B cell (primary cell): ENCODE measurements around the gene IL26. TPM values are rescaled to one million over a fixed set of nuclear protein-coding genes. Genes with fewer than 3 reads are reported as not detected.

Experiments
- ATAC-seq: fragments of 200-7000 bp; cut with Tn5 transposase; one replicate; pipeline ENCODE4 v1.10.0; 2021; ENCODE audit warnings: low read depth, mild to moderate bottlenecking, moderate number of reproducible peaks, moderate library complexity
- CTCF ChIA-PET: fragments of 350-600 bp; sonication (Branson Sonifier 250); formaldehyde crosslinking; loops from one replicate; lab custom pipeline; 2021; ENCODE audit warnings: antibody characterized with exemption, inconsistent platforms; lab: Charles Lee
- POLR2A ChIA-PET: fragments of 350-600 bp; sonication (Branson Sonifier 250); formaldehyde crosslinking; loops from one replicate; lab custom pipeline; 2021; ENCODE audit warnings: antibody characterized with exemption; lab: Charles Lee
- DNase-seq: peaks from one replicate; pipeline ENCODE4 v3.0.0; 2013
- H2AFZ ChIP-seq: 2 replicates; pipeline ENCODE4 v1.6.1; 2012; ENCODE audit warnings: mild to moderate bottlenecking, low read depth, low read length; ENCODE audit not compliant: insufficient read depth, poor library complexity, severe bottlenecking
- H3K27ac ChIP-seq, 2 donors: 1 replicate in 1 of 2; 2 replicates in 1 of 2; pipeline ENCODE4 v1.5.1; 2012 to 2013; ENCODE audit warnings: low read length in 2 of 2, mild to moderate bottlenecking in 2 of 2, moderate library complexity in 1 of 2
- H3K27me3 ChIP-seq, 4 experiments: fragments of 200-600 bp in 1 of 4; sonication (generic) in 1 of 4; replicated peaks in 1 of 4; 1 replicate in 2 of 4; 2 replicates in 2 of 4; pipeline versions ENCODE4 v1.6.1 to v1.7.0; 2013 to 2016; ENCODE audit warnings: low read length in 3 of 4, mild to moderate bottlenecking in 2 of 4, mixed read lengths in 1 of 4, moderate library complexity in 1 of 4; ENCODE audit not compliant: insufficient read depth in 4 of 4, control insufficient read depth in 3 of 4; ENCODE audit errors: control extremely low read depth in 1 of 4
- H3K36me3 ChIP-seq, 2 experiments: replicated peaks in 1 of 2; 1 replicate in 1 of 2; 2 replicates in 1 of 2; pipeline versions ENCODE4 v1.6.1 to v1.7.1; 2013; ENCODE audit warnings: low read length in 1 of 2; ENCODE audit not compliant: insufficient read depth in 2 of 2, control insufficient read depth in 1 of 2; ENCODE audit errors: control extremely low read depth in 1 of 2, extremely low read depth in 1 of 2
- H3K4me1 ChIP-seq, 2 donors: fragments of 200-600 bp in 1 of 2; sonication (generic) in 1 of 2; 1 replicate in 1 of 2; 2 replicates in 1 of 2; pipeline versions ENCODE4 v1.5.1 to v1.6.1; 2013 to 2017; ENCODE audit warnings: low read length in 2 of 2; ENCODE audit not compliant: control insufficient read depth in 2 of 2, insufficient read depth in 2 of 2
- H3K4me2 ChIP-seq: replicated peaks from 2 replicates; pipeline ENCODE3; 2012; ENCODE audit warnings: mild to moderate bottlenecking, low read depth, low read length; ENCODE audit not compliant: poor library complexity, severe bottlenecking
- H3K4me3 ChIP-seq, 5 experiments: fragments of 200-600 bp in 1 of 5; sonication (generic) in 1 of 5; 1 replicate in 3 of 5; 2 replicates in 2 of 5; pipeline versions ENCODE4 v1.5.1 to v1.7.0; 2011 to 2016; ENCODE audit warnings: low read length in 4 of 5, mild to moderate bottlenecking in 4 of 5, low read depth in 2 of 5, control low read depth in 1 of 5, moderate library complexity in 1 of 5; ENCODE audit not compliant: insufficient read depth in 1 of 5; ENCODE audit errors: control extremely low read depth in 1 of 5, extremely low read depth in 1 of 5
- H3K79me2 ChIP-seq: fragments of 200-600 bp; sonication (generic); one replicate; pipeline ENCODE4 v1.6.0; 2016; ENCODE audit warnings: low read length; ENCODE audit not compliant: control insufficient read depth, insufficient read depth
- H3K9ac ChIP-seq: fragments of 200-600 bp; sonication (generic); 2 replicates; pipeline ENCODE4 v1.6.1; 2017; ENCODE audit warnings: mild to moderate bottlenecking, low read length, moderate library complexity
- H3K9me3 ChIP-seq, 3 donors: one replicate each; pipeline versions ENCODE4 v1.6.1 to v1.7.1; 2013; ENCODE audit warnings: low read length in 2 of 3; ENCODE audit not compliant: control insufficient read depth in 2 of 3, insufficient read depth in 1 of 3; ENCODE audit errors: control extremely low read depth in 1 of 3
- H4K20me1 ChIP-seq: 2 replicates; pipeline ENCODE4 v1.6.0; 2012; ENCODE audit warnings: mild to moderate bottlenecking, low read length; ENCODE audit not compliant: insufficient read depth, control insufficient read depth, poor library complexity, severe bottlenecking
- H3K27ac Mint-ChIP-seq: one replicate; pipeline ENCODE4 v1.8.0; 2021; ENCODE audit warnings: mixed read lengths
- H3K27me3 Mint-ChIP-seq: one replicate; pipeline ENCODE4 v1.8.0; 2021; ENCODE audit warnings: mixed read lengths
- H3K4me1 Mint-ChIP-seq: one replicate; pipeline ENCODE4 v1.8.0; 2021; ENCODE audit warnings: mixed read lengths
- H3K4me3 Mint-ChIP-seq: one replicate; pipeline ENCODE4 v1.8.0; 2021; ENCODE audit warnings: mixed read lengths
- H3K9me3 Mint-ChIP-seq: one replicate; pipeline ENCODE4 v1.8.0; 2022; ENCODE audit warnings: mixed read lengths; ENCODE audit not compliant: insufficient read depth
- EZH2 ChIP-seq: IDR thresholded peaks from 2 replicates; pipeline ENCODE4 v1.6.1; 2012; ENCODE audit warnings: borderline replicate concordance, low read depth, mild to moderate bottlenecking, moderate library complexity, low read length; ENCODE audit not compliant: insufficient read depth, poor library complexity, severe bottlenecking
- WGBS: methylation state at CpG from one replicate; pipeline ENCODE4 v1.1.5; 2013; ENCODE audit warnings: missing lambda C conversion rate; ENCODE audit not compliant: insufficient coverage; 5-methylcytosine and 5-hydroxymethylcytosine counted together
- intact Hi-C: fragments of 100-400 bp; cut with micrococcal nuclease; formaldehyde crosslinking; loops from one replicate; pipeline ENCODE4 v1.10.0; 2022
- polyA plus RNA-seq: library from polyadenylated mRNA; depleted of rRNA; stranded (reverse); fragments of >200 nt; gene quantifications from 2 replicates; pipeline ENCODE4 v1.2.3, GENCODE V29; 2012
- total RNA-seq, 2 donors: library from RNA; stranded (reverse); fragments of 120-200 nt in 1 of 2; gene quantifications; 1 replicate in 1 of 2; 2 replicates in 1 of 2; pipeline versions ENCODE4 v1.2.3 to v1.2.4, GENCODE V29; 2013 to 2022
- TF ChIP-seq, protein P1 (sequence below): fragments of 200-600 bp; IDR thresholded peaks from one replicate; pipeline ENCODE4 v1.8.0; 2022; ENCODE audit warnings: antibody characterized with exemption, mild to moderate bottlenecking

Gene IL26
- total and polyA plus RNA-seq, 2 donors (not counting 1 experiment from before 2014, with no cell fraction given), result not detected

DNA sequence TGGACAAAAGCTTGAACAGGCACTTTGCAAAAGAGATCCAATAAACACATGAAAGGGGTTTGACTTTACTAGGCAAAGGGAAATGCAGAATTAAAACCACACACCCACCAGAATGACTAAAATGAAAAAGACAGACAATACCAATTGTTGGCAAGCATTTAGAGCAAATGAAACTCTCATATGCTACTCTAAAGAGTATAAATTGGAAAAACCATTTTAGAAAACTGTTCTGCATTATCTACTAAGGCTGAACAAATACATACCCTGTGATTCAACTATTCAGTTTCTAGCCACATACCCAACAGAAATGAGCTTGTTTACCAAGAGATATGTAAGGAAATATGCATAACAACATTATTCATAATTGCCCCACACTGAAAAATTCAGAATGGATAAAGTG lies 36.3 kb upstream of the IL26 start:
- Histone ChIP-seq H3K27ac (no peak overlapping the region), H3K36me3 (no peaks in the 10 kb centered on the region), H2AFZ (no peak overlapping the region), H3K79me2 (no peaks in the 10 kb centered on the region), H3K27me3 (peaks cover 0 to 4% (median 0%) of the 10 kb centered on the region in 4 experiments), H3K4me1 (no peaks in the 10 kb centered on the region), H3K9ac (no peak overlapping the region), H3K9me3 (no peaks in the 10 kb centered on the region), H4K20me1 (no peaks in the 10 kb centered on the region), H3K4me2 (no peak overlapping the region), H3K4me3 (no peak overlapping the region)
- intact Hi-C loops, result no loop called here
- Mint-ChIP-seq H3K4me1 (no peaks in the 10 kb centered on the region), H3K27me3 (peaks cover 16% of the 10 kb centered on the region), H3K4me3 (no peak overlapping the region), H3K27ac (no peak overlapping the region), H3K9me3 (no peaks in the 10 kb centered on the region)
- CTCF ChIA-PET, result interaction anchor here (0.8 to 1.7 kb wide), 2 partner anchors 33 to 39 kb away, joined by 3 to 10 read pairs; no protein-coding TSS in a partner anchor
- POLR2A ChIA-PET, result no interaction called here
- no peak for TF ChIP-seq EZH2
- TF ChIP-seq, protein P1, sequence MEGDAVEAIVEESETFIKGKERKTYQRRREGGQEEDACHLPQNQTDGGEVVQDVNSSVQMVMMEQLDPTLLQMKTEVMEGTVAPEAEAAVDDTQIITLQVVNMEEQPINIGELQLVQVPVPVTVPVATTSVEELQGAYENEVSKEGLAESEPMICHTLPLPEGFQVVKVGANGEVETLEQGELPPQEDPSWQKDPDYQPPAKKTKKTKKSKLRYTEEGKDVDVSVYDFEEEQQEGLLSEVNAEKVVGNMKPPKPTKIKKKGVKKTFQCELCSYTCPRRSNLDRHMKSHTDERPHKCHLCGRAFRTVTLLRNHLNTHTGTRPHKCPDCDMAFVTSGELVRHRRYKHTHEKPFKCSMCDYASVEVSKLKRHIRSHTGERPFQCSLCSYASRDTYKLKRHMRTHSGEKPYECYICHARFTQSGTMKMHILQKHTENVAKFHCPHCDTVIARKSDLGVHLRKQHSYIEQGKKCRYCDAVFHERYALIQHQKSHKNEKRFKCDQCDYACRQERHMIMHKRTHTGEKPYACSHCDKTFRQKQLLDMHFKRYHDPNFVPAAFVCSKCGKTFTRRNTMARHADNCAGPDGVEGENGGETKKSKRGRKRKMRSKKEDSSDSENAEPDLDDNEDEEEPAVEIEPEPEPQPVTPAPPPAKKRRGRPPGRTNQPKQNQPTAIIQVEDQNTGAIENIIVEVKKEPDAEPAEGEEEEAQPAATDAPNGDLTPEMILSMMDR, result no peak
- no peak for DNase-seq
- ATAC-seq, result no peak

GRCh38 chr12:68260153-68260552 lies 34.5 kb upstream of the IL26 start:
- Histone ChIP-seq H3K27me3 (peaks cover 0 to 4% (median 0%) of the 10 kb centered on the region in 4 experiments), H3K4me1 (no peaks in the 10 kb centered on the region), H4K20me1 (no peaks in the 10 kb centered on the region), H3K4me3 (no peak overlapping the region), H3K79me2 (no peaks in the 10 kb centered on the region), H3K27ac (no peak overlapping the region), H2AFZ (no peak overlapping the region), H3K9ac (no peak overlapping the region), H3K4me2 (no peak overlapping the region), H3K9me3 (no peaks in the 10 kb centered on the region), H3K36me3 (no peaks in the 10 kb centered on the region)
- ChIA-PET CTCF (interaction anchor here (0.5 to 1.1 kb wide), 2 partner anchors 37 to 220 kb away, joined by 3 read pairs; no protein-coding TSS in a partner anchor), POLR2A (no interaction called here)
- intact Hi-C loops, result no loop called here
- Mint-ChIP-seq H3K9me3 (no peaks in the 10 kb centered on the region), H3K4me3 (no peak overlapping the region), H3K27me3 (peaks cover 12% of the 10 kb centered on the region), H3K27ac (no peak overlapping the region), H3K4me1 (no peaks in the 10 kb centered on the region)
- ATAC-seq (no peak), DNase-seq (no peak)
- TF ChIP-seq, protein P1, result no peak
- no peak for TF ChIP-seq EZH2
- 100% methylated on average over 1 of the region's 3 CpGs for WGBS
